Endothelial cell of hepatic sinusoid (primary cell): Measurements from ENCODE around the gene GRAMD1A.

Source experiments
- in situ Hi-C: cut with HindIII; loops from 2 replicates; pipeline ENCODE4 v1.10.0; 2017; ENCODE audit warnings: low sequenced_read_pairs

Gene GRAMD1A

GRCh38 chr19:35033067-35034004 lies 33.2 kb downstream of the GRAMD1A start:
- in situ Hi-C loops, result no loop called here

GRCh38 chr19:35034005-35034502 lies 33.9 kb downstream of the GRAMD1A start:
- in situ Hi-C loops, result no loop called here

GRCh38 chr19:35034588-35035382 lies 34.7 kb downstream of the GRAMD1A start:
- in situ Hi-C loops, result no loop called here

- in situ Hi-C loops, result no loop called here
Observed at GRCh38 chr19:35037716-35038622, 37.8 kb downstream of the GRAMD1A start.

- in situ Hi-C loops, result no loop called here
Observed at GRCh38 chr19:35038623-35039512, 38.7 kb downstream of the GRAMD1A start.

- in situ Hi-C loops, result no loop called here
Observed at GRCh38 chr19:35039881-35040825, 40.0 kb downstream of the GRAMD1A start.

- in situ Hi-C loops, result no loop called here
Observed at GRCh38 chr19:35040826-35041547, 40.9 kb downstream of the GRAMD1A start.

- in situ Hi-C loops, result no loop called here
Observed at GRCh38 chr19:35041548-35042055, 41.5 kb downstream of the GRAMD1A start, which contains the start of gene HPN. TSS of gene HPN (plus strand) at chr19:35041721. CDS start at chr19:35042507, 786 bp downstream.

- in situ Hi-C loops, result no loop called here
Observed at GRCh38 chr19:35042056-35042730, 42.1 kb downstream of the GRAMD1A start.

- in situ Hi-C loops, result no loop called here
Observed at GRCh38 chr19:35042954-35043604, 43.0 kb downstream of the GRAMD1A start.

GRCh38 chr19:35043906-35044305 lies 43.8 kb downstream of the GRAMD1A start:
- in situ Hi-C loops, result no loop called here

GRCh38 chr19:35044317-35045117 lies 44.4 kb downstream of the GRAMD1A start:
- in situ Hi-C loops, result no loop called here

- in situ Hi-C loops, result no loop called here
Observed at GRCh38 chr19:35045667-35046300, 45.7 kb downstream of the GRAMD1A start.

- in situ Hi-C loops, result no loop called here
Observed at GRCh38 chr19:35046461-35046860, 46.3 kb downstream of the GRAMD1A start.

- in situ Hi-C loops, result no loop called here
Observed at GRCh38 chr19:35048911-35049411, 48.8 kb downstream of the GRAMD1A start.
